Left ventricle myocardium inferior (tissue), 1 donor: ENCODE data around the gene NDUFS2. TPM values are rescaled to one million over a fixed set of nuclear protein-coding genes. Genes with fewer than 3 reads are reported as not detected.
A peak's percentile ranks its signal among the peaks of the same experiment; 100 is the strongest.

Experiments used
- DNase-seq: peaks from one replicate; pipeline ENCODE4 v3.0.0-alpha.2; 2020
- H3K27ac ChIP-seq: fragments of 200-600 bp; replicated peaks from 2 replicates; pipeline ENCODE4 v1.8.0; 2021
- H3K27me3 ChIP-seq: fragments of 200-600 bp; 2 replicates; pipeline ENCODE4 v1.8.0; 2021; ENCODE audit warnings: low read depth
- H3K36me3 ChIP-seq: fragments of 200-600 bp; 2 replicates; pipeline ENCODE4 v1.8.0; 2021
- H3K4me1 ChIP-seq: fragments of 200-600 bp; 2 replicates; pipeline ENCODE4 v1.8.0; 2021
- H3K4me3 ChIP-seq: fragments of 200-600 bp; 2 replicates; pipeline ENCODE4 v1.8.0; 2021; ENCODE audit warnings: mild to moderate bottlenecking, moderate library complexity
- H3K9me3 ChIP-seq: fragments of 200-600 bp; replicated peaks from 2 replicates; pipeline ENCODE4 v1.8.0; 2021
- intact Hi-C: fragments of 100-400 bp; cut with micrococcal nuclease; formaldehyde crosslinking; loops from one replicate; pipeline ENCODE4 v1.11.0; 2022
- total RNA-seq: library from RNA; stranded (reverse); fragmentation: NEBNext Ultra II Directional; extraction: Animal tissue kit (Norgen Biotek cat#: 25700); gene quantifications from one replicate; pipeline ENCODE4 v1.2.1, GENCODE V29; 2021
- TF ChIP-seq, protein P1 (sequence below): fragments of 200-600 bp; IDR thresholded peaks from 2 replicates; pipeline ENCODE4 v1.8.0; 2021; ENCODE audit warnings: antibody characterized with exemption, mild to moderate bottlenecking, borderline replicate concordance
- donor health status: DM: no; HTN: yes; CAD: no; lungs with severe emphysema.

Gene NDUFS2
- total RNA-seq, 1 donor from 2014 or later, result 302 TPM

DNA sequence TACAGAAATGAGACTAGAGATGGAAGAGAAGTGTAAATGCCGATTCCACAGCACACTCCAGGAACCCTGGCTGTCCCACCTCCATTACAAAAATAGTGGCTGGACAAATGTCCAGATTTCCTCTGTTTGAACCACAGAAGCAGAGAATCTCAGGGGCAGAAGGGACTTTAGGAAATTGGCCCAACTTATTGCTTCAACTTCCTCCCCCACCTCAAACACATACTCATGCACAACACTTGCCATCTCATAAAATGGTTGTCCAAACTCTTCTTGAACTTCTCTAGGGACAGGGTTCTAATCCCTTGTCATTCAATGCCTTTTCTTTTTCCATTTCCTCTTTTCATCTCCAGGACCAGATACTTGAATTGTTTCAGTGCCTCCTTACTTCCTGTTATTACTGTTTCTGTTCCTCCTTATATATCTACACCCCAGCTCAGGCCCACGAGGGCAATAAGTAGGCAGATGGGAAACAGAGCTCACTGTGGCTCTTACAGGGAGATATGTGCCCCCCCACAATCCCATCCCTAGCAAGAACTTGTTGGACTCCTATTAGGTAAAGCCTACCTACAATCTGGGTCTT lies 16.3 kb upstream of the NDUFS2 start:
- no peak for DNase-seq

DNA sequence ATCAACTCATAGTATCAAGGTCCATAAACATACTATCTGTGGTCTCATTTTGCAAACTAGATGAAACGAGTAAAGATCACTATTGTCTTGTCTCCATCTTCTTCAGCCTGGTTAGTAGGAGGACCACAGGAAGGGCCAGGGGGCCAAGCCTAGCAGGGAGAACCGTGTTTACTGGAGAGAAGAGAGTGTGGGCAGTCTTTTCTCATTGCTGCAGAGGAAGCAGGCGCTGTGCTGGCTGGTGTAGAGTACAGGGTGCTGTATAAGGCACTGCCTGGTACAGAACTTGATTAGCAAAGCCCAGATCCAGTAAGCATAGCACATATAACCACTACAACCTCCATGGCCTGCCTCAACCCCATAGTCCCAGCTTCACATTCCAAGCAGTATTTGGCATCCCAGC lies 14.9 kb upstream of the NDUFS2 start:
- Histone ChIP-seq H3K4me3 (no peak overlapping the region), H3K9me3 (no peaks in the 10 kb centered on the region), H3K36me3 (peaks cover 16% of the 10 kb centered on the region), H3K27ac (no peak overlapping the region), H3K27me3 (no peaks in the 10 kb centered on the region), H3K4me1 (peaks cover 50% of the 10 kb centered on the region)
- no peak for DNase-seq
- intact Hi-C loops, result no loop called here
- TF ChIP-seq, protein P1, sequence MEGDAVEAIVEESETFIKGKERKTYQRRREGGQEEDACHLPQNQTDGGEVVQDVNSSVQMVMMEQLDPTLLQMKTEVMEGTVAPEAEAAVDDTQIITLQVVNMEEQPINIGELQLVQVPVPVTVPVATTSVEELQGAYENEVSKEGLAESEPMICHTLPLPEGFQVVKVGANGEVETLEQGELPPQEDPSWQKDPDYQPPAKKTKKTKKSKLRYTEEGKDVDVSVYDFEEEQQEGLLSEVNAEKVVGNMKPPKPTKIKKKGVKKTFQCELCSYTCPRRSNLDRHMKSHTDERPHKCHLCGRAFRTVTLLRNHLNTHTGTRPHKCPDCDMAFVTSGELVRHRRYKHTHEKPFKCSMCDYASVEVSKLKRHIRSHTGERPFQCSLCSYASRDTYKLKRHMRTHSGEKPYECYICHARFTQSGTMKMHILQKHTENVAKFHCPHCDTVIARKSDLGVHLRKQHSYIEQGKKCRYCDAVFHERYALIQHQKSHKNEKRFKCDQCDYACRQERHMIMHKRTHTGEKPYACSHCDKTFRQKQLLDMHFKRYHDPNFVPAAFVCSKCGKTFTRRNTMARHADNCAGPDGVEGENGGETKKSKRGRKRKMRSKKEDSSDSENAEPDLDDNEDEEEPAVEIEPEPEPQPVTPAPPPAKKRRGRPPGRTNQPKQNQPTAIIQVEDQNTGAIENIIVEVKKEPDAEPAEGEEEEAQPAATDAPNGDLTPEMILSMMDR, result no peak

More for the DNA sequence above, 16.3 kb upstream of the NDUFS2 start:
- Histone ChIP-seq H3K27me3 (no peaks in the 10 kb centered on the region), H3K4me1 (peaks cover 48% of the 10 kb centered on the region), H3K36me3 (peaks cover 3% of the 10 kb centered on the region), H3K9me3 (no peaks in the 10 kb centered on the region), H3K27ac (peak overlapping the region; percentile 80), H3K4me3 (no peak overlapping the region)
- intact Hi-C loops, result no loop called here
- TF ChIP-seq, protein P1, result no peak

DNA sequence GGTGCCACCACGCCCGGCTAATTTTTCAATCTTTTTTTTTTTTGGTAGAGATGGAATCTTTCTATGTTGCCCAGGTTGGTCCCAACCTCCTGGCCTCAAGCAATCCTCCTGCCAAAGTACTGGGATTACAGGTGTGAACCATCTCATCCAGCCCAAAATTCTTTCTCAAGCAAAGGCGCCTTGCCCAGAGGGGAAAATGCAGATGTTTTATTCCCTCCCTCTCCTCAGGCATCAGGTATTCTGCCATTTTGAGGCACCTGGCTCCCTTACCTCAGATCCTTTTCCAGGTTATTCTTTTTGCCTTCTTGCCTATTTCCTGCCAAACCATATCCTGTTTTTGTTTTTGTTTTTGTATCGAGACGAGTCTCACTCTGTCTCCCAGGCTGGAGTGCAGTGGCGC lies 13.8 kb upstream of the NDUFS2 start:
- Histone ChIP-seq H3K27ac (no peak overlapping the region), H3K36me3 (peaks cover 16% of the 10 kb centered on the region), H3K4me1 (peaks cover 58% of the 10 kb centered on the region), H3K27me3 (no peaks in the 10 kb centered on the region), H3K4me3 (no peak overlapping the region), H3K9me3 (no peaks in the 10 kb centered on the region)
- DNase-seq, result no peak
- TF ChIP-seq, protein P1, result no peak
- intact Hi-C loops, result no loop called here

DNA sequence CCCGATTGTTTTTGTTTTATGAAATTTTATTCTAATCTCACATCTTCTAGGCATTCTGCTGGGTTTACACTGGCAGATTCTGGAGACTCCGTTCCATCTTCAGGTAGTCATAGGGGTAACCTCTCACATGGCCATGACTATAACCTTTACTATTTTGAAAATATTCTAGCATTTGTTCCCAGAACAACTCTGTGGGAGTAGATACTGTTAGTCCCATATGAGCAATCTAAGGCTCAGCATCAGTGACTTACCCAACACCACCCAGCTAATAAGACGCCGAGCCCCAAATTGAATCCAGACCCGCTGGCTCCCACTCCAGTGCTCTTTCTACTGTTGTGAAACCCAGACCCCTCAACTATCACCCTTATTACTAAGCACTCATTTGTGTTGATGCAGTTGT lies 13.1 kb upstream of the NDUFS2 start:
- Histone ChIP-seq H3K9me3 (no peaks in the 10 kb centered on the region), H3K27me3 (no peaks in the 10 kb centered on the region), H3K36me3 (peaks cover 20% of the 10 kb centered on the region), H3K4me3 (no peak overlapping the region), H3K27ac (no peak overlapping the region), H3K4me1 (peaks cover 60% of the 10 kb centered on the region)
- intact Hi-C loops, result no loop called here
- TF ChIP-seq, protein P1, result no peak
- DNase-seq, result no peak

DNA sequence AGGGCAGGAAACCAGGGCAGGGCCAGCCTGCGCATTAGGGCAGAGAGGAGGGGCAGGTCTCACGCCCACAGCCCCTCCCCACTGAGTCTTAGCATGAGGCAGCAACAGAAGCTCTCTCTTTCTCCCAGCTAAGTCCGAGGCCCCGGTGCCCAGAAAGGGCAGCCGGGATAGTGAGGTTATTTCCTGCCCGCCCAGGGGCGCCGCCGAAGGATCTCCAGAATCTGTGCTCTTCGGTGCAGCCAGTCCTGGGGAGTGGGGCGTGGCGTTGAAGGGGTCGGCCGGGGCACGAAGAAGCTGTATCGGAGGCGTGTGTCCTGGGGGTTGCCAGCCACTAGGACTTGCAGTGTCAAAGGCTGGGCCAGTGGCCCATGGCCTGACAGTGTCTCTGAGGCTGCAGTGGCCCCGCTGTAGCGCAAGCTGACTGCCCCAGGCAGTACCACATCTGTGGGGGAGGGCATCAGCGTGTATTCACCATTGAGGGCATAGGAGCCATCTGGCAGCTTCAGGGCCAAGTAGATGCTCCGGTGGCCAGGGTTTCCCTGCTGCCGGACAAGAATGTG lies 11.1 kb upstream of the NDUFS2 start:
- Histone ChIP-seq H3K4me3 (no peak overlapping the region), H3K9me3 (no peaks in the 10 kb centered on the region), H3K36me3 (peaks cover 26% of the 10 kb centered on the region), H3K27ac (no peak overlapping the region), H3K27me3 (no peaks in the 10 kb centered on the region), H3K4me1 (peaks cover 60% of the 10 kb centered on the region)
- TF ChIP-seq, protein P1, result no peak
- intact Hi-C loops, result no loop called here
- DNase-seq, result no peak
